GM23338 (cell line): ENCODE data around the gene EFNB2. TPM values are rescaled to one million over a fixed set of nuclear protein-coding genes. Genes with fewer than 3 reads are reported as not detected.
A peak's percentile ranks its signal among the peaks of the same experiment; 100 is the strongest.

Experiments used
- ATAC-seq: fragments of 200-7000 bp; cut with Tn5 transposase; 3 replicates; pipeline ENCODE4 v1.9.1; 2020
- DNase-seq: peaks from one replicate; pipeline ENCODE4 v3.0.0-alpha.2; 2015; ENCODE audit warnings: low spot score
- H2AFZ ChIP-seq: fragments of 200-600 bp; sonication (generic); 2 replicates; pipeline ENCODE4 v1.8.0; 2016; ENCODE audit warnings: antibody characterized with exemption, mild to moderate bottlenecking, moderate library complexity
- H3F3A ChIP-seq: fragments of 200-600 bp; sonication (generic); replicated peaks from 2 replicates; pipeline ENCODE4 v1.8.0; 2017; ENCODE audit warnings: antibody characterized with exemption, mixed run types, low read depth
- H3K27ac ChIP-seq: fragments of 200-600 bp; sonication (generic); 2 replicates; pipeline ENCODE4 v1.6.1; 2016; ENCODE audit warnings: low read depth
- H3K27me3 ChIP-seq: fragments of 200-600 bp; sonication (generic); 2 replicates; pipeline ENCODE4 v1.8.0; 2016; ENCODE audit warnings: mild to moderate bottlenecking, mixed run types, moderate library complexity; ENCODE audit not compliant: insufficient read depth
- H3K36me3 ChIP-seq: fragments of 200-600 bp; sonication (generic); 2 replicates; pipeline ENCODE4 v1.8.0; 2016; ENCODE audit warnings: mild to moderate bottlenecking; ENCODE audit not compliant: insufficient read depth
- H3K4me1 ChIP-seq: fragments of 200-600 bp; sonication (generic); 2 replicates; pipeline ENCODE4 v1.8.0; 2016; ENCODE audit warnings: mild to moderate bottlenecking, moderate library complexity; ENCODE audit not compliant: insufficient read depth
- H3K4me2 ChIP-seq: fragments of 200-600 bp; sonication (generic); 2 replicates; pipeline ENCODE4 v1.7.1; 2017; ENCODE audit warnings: mixed run types
- H3K4me3 ChIP-seq: fragments of 200-600 bp; sonication (generic); 2 replicates; pipeline ENCODE4 v1.6.1; 2016; ENCODE audit warnings: mixed run types
- H3K79me2 ChIP-seq: fragments of 200-600 bp; sonication (generic); replicated peaks from 2 replicates; pipeline ENCODE4 v1.8.0; 2017; ENCODE audit warnings: mild to moderate bottlenecking; ENCODE audit not compliant: insufficient read depth
- H3K9me2 ChIP-seq: fragments of 200-600 bp; sonication (generic); 2 replicates; pipeline ENCODE4 v1.8.0; 2017; ENCODE audit not compliant: insufficient read depth
- H4K20me1 ChIP-seq: fragments of 200-600 bp; sonication (generic); replicated peaks from 2 replicates; pipeline ENCODE4 v1.8.0; 2017; ENCODE audit warnings: mild to moderate bottlenecking; ENCODE audit not compliant: insufficient read depth
- H3K27ac Mint-ChIP-seq: 2 replicates; pipeline ENCODE4 v1.8.0; 2020; ENCODE audit warnings: inconsistent platforms, mild to moderate bottlenecking, moderate library complexity, mixed read lengths
- H3K27me3 Mint-ChIP-seq: 3 replicates; pipeline ENCODE4 v1.8.0; 2022; ENCODE audit warnings: low read depth, mild to moderate bottlenecking, moderate library complexity, mixed read lengths, inconsistent platforms; ENCODE audit not compliant: insufficient read depth, poor library complexity
- H3K36me3 Mint-ChIP-seq: 3 replicates; pipeline ENCODE4 v1.8.0; 2021; ENCODE audit warnings: low read depth, mild to moderate bottlenecking, inconsistent platforms, moderate library complexity, mixed read lengths
- H3K4me1 Mint-ChIP-seq: 3 replicates; pipeline ENCODE4 v1.8.0; 2020; ENCODE audit warnings: mild to moderate bottlenecking, inconsistent platforms, mixed read lengths
- H3K4me3 Mint-ChIP-seq: 3 replicates; pipeline ENCODE4 v1.8.0; 2021; ENCODE audit warnings: moderate library complexity, mild to moderate bottlenecking, inconsistent platforms, mixed read lengths
- H3K9me3 Mint-ChIP-seq: 3 replicates; pipeline ENCODE4 v1.8.0; 2020; ENCODE audit warnings: moderate library complexity, mild to moderate bottlenecking, inconsistent platforms, mixed read lengths
- CREB1 ChIP-seq: fragments of 250-450 bp; sonication (Bioruptor Pico); IDR thresholded peaks from 2 replicates; pipeline ENCODE4 v1.5.0; 2020; ENCODE audit warnings: low read depth, mild to moderate bottlenecking, moderate library complexity
- EZH2phosphoT487 ChIP-seq: fragments of 200-600 bp; sonication (generic); IDR thresholded peaks from one replicate; pipeline ENCODE4 v1.8.1; 2018; ENCODE audit warnings: antibody characterized with exemption; ENCODE audit not compliant: unreplicated experiment
- JUNB ChIP-seq: IDR thresholded peaks from one replicate; pipeline ENCODE4 v1.6.1; 2016; ENCODE audit warnings: antibody characterized with exemption; ENCODE audit not compliant: unreplicated experiment
- POLR2AphosphoS5 ChIP-seq: IDR thresholded peaks from 2 replicates; pipeline ENCODE4 v1.6.1; 2016; ENCODE audit warnings: antibody characterized with exemption, low read depth
- STAT1 ChIP-seq: IDR thresholded peaks from one replicate; pipeline ENCODE4 v1.6.1; 2016; ENCODE audit warnings: antibody characterized with exemption; ENCODE audit not compliant: unreplicated experiment
- ZNF114 ChIP-seq: fragments of 250-450 bp; sonication (Bioruptor Pico); IDR thresholded peaks from 2 replicates; pipeline ENCODE4 v1.5.0; 2020; ENCODE audit warnings: mild to moderate bottlenecking, moderate library complexity
- ZNF331 ChIP-seq: fragments of 250-450 bp; sonication (Bioruptor Pico); IDR thresholded peaks from 2 replicates; pipeline ENCODE4 v1.5.0; 2020; ENCODE audit warnings: low read depth, mild to moderate bottlenecking, moderate library complexity
- polyA plus RNA-seq: library from polyadenylated mRNA; unstranded; fragments of >200 nt; fragmentation: Nextera tagmentation; extraction: Ambion mirVana; gene quantifications from 2 replicates; pipeline ENCODE4 v1.2.1, GENCODE V29; 2016
- total RNA-seq: library from RNA; depleted of rRNA; stranded (reverse); fragments of >200 nt; shearing (Covaris generic); gene quantifications from 2 replicates; pipeline ENCODE4 v1.2.3, GENCODE V29; 2014
- TF ChIP-seq, protein P1 (sequence below): fragments of 250-450 bp; sonication (Bioruptor Pico); IDR thresholded peaks from 2 replicates; pipeline ENCODE4 v1.5.0; 2020; ENCODE audit warnings: mild to moderate bottlenecking, moderate library complexity
- TF ChIP-seq, protein P2 (sequence below), 2 experiments: fragments of 200-600 bp in 1 of 2; sonication (generic) in 1 of 2; conservative IDR thresholded peaks; 2 replicates each; pipeline versions ENCODE4 v1.5.1 to v1.6.1; 2016 to 2017; ENCODE audit warnings: antibody characterized with exemption in 2 of 2, low read depth in 2 of 2, mild to moderate bottlenecking in 2 of 2, moderate library complexity in 1 of 2
- TF ChIP-seq, protein P3 (sequence below): IDR thresholded peaks from one replicate; pipeline ENCODE4 v1.6.1; 2018; ENCODE audit warnings: antibody characterized with exemption; ENCODE audit not compliant: unreplicated experiment
- TF ChIP-seq, protein P4 (sequence below): IDR thresholded peaks from 2 replicates; pipeline ENCODE4 v1.6.1; 2016; ENCODE audit warnings: antibody characterized with exemption

EFNB2 gene
- total and polyA plus RNA-seq, 2 experiments from 2014 or later = 5.7 to 10.9 TPM

DNA sequence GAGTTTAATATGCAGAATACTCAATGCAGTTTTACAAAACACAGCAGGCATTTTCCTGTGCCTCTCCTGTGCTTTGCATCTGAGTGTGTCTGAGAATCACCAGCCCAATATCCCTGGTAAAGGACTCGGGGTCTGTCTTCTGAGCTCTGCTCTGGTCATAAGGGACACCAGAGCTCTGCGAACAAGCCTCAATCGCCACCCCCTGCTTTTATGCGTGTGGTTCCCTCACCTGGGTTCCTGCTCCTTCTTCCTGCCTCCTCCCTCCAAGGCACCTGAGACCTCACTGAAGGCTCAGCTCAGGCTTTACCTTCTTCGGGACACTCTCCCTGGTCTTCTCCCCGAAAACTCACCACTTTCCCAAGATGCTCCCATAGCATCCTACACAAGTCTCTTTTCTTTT lies 84.5 kb downstream of the EFNB2 start:
- Histone ChIP-seq H3K27ac (no peak overlapping the region), H3F3A (no peaks in the 10 kb centered on the region), H3K4me1 (no peaks in the 10 kb centered on the region), H3K9me2 (0 out of 2 replicates have a peak, but pooled peaks cover 3% of the 10 kb centered on the region), H3K27me3 (no peaks in the 10 kb centered on the region), H3K79me2 (no peaks in the 10 kb centered on the region), H4K20me1 (no peaks in the 10 kb centered on the region), H3K36me3 (no peaks in the 10 kb centered on the region), H2AFZ (0 out of 2 replicates have a peak overlapping the region, but pooled peaks have one; percentile 34), H3K4me3 (no peak overlapping the region), H3K4me2 (no peak overlapping the region)
- no peaks in the 10 kb centered on the region for H3K36me3 Mint-ChIP-seq
- peaks cover 5% of the 10 kb centered on the region for H3K27me3 Mint-ChIP-seq
- H3K4me1 Mint-ChIP-seq = peaks cover 7% of the 10 kb centered on the region
- H3K9me3 Mint-ChIP-seq = no peaks in the 10 kb centered on the region
- DNase-seq (no peak), ATAC-seq (no peak; the same call in 2 of the 3 replicates)
- no peak overlapping the region for H3K4me3 Mint-ChIP-seq
- TF ChIP-seq, protein P1, sequence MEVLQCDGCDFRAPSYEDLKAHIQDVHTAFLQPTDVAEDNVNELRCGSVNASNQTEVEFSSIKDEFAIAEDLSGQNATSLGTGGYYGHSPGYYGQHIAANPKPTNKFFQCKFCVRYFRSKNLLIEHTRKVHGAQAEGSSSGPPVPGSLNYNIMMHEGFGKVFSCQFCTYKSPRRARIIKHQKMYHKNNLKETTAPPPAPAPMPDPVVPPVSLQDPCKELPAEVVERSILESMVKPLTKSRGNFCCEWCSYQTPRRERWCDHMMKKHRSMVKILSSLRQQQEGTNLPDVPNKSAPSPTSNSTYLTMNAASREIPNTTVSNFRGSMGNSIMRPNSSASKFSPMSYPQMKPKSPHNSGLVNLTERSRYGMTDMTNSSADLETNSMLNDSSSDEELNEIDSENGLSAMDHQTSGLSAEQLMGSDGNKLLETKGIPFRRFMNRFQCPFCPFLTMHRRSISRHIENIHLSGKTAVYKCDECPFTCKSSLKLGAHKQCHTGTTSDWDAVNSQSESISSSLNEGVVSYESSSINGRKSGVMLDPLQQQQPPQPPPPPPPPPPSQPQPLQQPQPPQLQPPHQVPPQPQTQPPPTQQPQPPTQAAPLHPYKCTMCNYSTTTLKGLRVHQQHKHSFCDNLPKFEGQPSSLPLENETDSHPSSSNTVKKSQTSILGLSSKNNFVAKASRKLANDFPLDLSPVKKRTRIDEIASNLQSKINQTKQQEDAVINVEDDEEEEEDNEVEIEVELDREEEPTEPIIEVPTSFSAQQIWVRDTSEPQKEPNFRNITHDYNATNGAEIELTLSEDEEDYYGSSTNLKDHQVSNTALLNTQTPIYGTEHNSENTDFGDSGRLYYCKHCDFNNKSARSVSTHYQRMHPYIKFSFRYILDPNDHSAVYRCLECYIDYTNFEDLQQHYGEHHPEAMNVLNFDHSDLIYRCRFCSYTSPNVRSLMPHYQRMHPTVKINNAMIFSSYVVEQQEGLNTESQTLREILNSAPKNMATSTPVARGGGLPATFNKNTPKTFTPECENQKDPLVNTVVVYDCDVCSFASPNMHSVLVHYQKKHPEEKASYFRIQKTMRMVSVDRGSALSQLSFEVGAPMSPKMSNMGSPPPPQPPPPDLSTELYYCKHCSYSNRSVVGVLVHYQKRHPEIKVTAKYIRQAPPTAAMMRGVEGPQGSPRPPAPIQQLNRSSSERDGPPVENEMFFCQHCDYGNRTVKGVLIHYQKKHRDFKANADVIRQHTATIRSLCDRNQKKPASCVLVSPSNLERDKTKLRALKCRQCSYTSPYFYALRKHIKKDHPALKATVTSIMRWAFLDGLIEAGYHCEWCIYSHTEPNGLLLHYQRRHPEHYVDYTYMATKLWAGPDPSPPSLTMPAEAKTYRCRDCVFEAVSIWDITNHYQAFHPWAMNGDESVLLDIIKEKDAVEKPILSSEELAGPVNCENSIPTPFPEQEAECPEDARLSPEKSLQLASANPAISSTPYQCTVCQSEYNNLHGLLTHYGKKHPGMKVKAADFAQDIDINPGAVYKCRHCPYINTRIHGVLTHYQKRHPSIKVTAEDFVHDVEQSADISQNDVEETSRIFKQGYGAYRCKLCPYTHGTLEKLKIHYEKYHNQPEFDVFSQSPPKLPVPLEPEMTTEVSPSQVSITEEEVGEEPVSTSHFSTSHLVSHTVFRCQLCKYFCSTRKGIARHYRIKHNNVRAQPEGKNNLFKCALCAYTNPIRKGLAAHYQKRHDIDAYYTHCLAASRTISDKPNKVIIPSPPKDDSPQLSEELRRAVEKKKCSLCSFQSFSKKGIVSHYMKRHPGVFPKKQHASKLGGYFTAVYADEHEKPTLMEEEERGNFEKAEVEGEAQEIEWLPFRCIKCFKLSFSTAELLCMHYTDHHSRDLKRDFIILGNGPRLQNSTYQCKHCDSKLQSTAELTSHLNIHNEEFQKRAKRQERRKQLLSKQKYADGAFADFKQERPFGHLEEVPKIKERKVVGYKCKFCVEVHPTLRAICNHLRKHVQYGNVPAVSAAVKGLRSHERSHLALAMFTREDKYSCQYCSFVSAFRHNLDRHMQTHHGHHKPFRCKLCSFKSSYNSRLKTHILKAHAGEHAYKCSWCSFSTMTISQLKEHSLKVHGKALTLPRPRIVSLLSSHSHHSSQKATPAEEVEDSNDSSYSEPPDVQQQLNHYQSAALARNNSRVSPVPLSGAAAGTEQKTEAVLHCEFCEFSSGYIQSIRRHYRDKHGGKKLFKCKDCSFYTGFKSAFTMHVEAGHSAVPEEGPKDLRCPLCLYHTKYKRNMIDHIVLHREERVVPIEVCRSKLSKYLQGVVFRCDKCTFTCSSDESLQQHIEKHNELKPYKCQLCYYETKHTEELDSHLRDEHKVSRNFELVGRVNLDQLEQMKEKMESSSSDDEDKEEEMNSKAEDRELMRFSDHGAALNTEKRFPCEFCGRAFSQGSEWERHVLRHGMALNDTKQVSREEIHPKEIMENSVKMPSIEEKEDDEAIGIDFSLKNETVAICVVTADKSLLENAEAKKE (CRISPR knock-in tag) = no peak
- TF ChIP-seq EZH2phosphoT487 (no peak), CREB1 (CRISPR knock-in tag) (no peak), STAT1 (no peak), POLR2AphosphoS5 (no peak), JUNB (no peak), ZNF114 (CRISPR knock-in tag) (no peak), ZNF331 (no peak)
- TF ChIP-seq, protein P2, sequence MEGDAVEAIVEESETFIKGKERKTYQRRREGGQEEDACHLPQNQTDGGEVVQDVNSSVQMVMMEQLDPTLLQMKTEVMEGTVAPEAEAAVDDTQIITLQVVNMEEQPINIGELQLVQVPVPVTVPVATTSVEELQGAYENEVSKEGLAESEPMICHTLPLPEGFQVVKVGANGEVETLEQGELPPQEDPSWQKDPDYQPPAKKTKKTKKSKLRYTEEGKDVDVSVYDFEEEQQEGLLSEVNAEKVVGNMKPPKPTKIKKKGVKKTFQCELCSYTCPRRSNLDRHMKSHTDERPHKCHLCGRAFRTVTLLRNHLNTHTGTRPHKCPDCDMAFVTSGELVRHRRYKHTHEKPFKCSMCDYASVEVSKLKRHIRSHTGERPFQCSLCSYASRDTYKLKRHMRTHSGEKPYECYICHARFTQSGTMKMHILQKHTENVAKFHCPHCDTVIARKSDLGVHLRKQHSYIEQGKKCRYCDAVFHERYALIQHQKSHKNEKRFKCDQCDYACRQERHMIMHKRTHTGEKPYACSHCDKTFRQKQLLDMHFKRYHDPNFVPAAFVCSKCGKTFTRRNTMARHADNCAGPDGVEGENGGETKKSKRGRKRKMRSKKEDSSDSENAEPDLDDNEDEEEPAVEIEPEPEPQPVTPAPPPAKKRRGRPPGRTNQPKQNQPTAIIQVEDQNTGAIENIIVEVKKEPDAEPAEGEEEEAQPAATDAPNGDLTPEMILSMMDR (conservative IDR thresholded peaks at IDR 0.05; ENCODE audit: low read depth in 2 of 2) = no peak
- TF ChIP-seq, protein P3, sequence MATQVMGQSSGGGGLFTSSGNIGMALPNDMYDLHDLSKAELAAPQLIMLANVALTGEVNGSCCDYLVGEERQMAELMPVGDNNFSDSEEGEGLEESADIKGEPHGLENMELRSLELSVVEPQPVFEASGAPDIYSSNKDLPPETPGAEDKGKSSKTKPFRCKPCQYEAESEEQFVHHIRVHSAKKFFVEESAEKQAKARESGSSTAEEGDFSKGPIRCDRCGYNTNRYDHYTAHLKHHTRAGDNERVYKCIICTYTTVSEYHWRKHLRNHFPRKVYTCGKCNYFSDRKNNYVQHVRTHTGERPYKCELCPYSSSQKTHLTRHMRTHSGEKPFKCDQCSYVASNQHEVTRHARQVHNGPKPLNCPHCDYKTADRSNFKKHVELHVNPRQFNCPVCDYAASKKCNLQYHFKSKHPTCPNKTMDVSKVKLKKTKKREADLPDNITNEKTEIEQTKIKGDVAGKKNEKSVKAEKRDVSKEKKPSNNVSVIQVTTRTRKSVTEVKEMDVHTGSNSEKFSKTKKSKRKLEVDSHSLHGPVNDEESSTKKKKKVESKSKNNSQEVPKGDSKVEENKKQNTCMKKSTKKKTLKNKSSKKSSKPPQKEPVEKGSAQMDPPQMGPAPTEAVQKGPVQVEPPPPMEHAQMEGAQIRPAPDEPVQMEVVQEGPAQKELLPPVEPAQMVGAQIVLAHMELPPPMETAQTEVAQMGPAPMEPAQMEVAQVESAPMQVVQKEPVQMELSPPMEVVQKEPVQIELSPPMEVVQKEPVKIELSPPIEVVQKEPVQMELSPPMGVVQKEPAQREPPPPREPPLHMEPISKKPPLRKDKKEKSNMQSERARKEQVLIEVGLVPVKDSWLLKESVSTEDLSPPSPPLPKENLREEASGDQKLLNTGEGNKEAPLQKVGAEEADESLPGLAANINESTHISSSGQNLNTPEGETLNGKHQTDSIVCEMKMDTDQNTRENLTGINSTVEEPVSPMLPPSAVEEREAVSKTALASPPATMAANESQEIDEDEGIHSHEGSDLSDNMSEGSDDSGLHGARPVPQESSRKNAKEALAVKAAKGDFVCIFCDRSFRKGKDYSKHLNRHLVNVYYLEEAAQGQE = no peak
- TF ChIP-seq, protein P4, sequence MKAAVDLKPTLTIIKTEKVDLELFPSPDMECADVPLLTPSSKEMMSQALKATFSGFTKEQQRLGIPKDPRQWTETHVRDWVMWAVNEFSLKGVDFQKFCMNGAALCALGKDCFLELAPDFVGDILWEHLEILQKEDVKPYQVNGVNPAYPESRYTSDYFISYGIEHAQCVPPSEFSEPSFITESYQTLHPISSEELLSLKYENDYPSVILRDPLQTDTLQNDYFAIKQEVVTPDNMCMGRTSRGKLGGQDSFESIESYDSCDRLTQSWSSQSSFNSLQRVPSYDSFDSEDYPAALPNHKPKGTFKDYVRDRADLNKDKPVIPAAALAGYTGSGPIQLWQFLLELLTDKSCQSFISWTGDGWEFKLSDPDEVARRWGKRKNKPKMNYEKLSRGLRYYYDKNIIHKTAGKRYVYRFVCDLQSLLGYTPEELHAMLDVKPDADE = no peak
- H3K27ac Mint-ChIP-seq = peak overlapping the region; percentile 19; the same call in 1 of the 2 replicates
